HEK293T (cell line): ENCODE data around the gene HMCN2.

Source experiments
- CTCF ChIA-PET: fragments of 350-600 bp; formaldehyde crosslinking; extraction: SDS; loops from one replicate; lab custom pipeline; 2021; ENCODE audit warnings: antibody characterized with exemption, inconsistent platforms; lab: Yijun Ruan, JAX
- POLR2A ChIA-PET: fragments of 350-600 bp; formaldehyde crosslinking; extraction: SDS; loops from one replicate; lab custom pipeline; 2020; ENCODE audit warnings: antibody characterized with exemption, inconsistent platforms; lab: Yijun Ruan, JAX
- DNase-seq: peaks from one replicate; pipeline ENCODE4 v3.0.0; 2012; ENCODE audit warnings: mixed read lengths; ENCODE audit errors: extremely low spot score
- ARNT ChIP-seq: fragments of 450-650 bp; IDR thresholded peaks from 2 replicates; pipeline ENCODE4 v1.6.1; 2017; ENCODE audit warnings: mild to moderate bottlenecking
- BHLHE40 ChIP-seq: fragments of 450-650 bp; IDR thresholded peaks from 2 replicates; pipeline ENCODE4 v1.6.1; 2016; ENCODE audit warnings: mild to moderate bottlenecking, moderate library complexity, borderline replicate concordance
- CTBP1 ChIP-seq: fragments of 450-650 bp; IDR thresholded peaks from 2 replicates; pipeline ENCODE4 v1.6.1; 2016; ENCODE audit warnings: borderline replicate concordance
- ELF4 ChIP-seq: fragments of 450-650 bp; IDR thresholded peaks from 2 replicates; pipeline ENCODE4 v1.6.1; 2017; ENCODE audit warnings: antibody characterized with exemption
- FOXA1 ChIP-seq: fragments of 450-650 bp; IDR thresholded peaks from 2 replicates; pipeline ENCODE4 v1.6.1; 2016; ENCODE audit warnings: mild to moderate bottlenecking
- FOXK2 ChIP-seq: fragments of 450-650 bp; IDR thresholded peaks from 2 replicates; pipeline ENCODE4 v1.6.1; 2016; ENCODE audit warnings: mild to moderate bottlenecking
- FOXM1 ChIP-seq: fragments of 450-650 bp; IDR thresholded peaks from 2 replicates; pipeline ENCODE4 v1.6.1; 2017; ENCODE audit warnings: mild to moderate bottlenecking, borderline replicate concordance
- HDGF ChIP-seq: fragments of 450-650 bp; IDR thresholded peaks from 2 replicates; pipeline ENCODE4 v1.6.1; 2017; ENCODE audit warnings: antibody characterized with exemption, borderline replicate concordance
- L3MBTL2 ChIP-seq: fragments of 450-650 bp; conservative IDR thresholded peaks from 2 replicates; pipeline ENCODE4 v1.6.1; 2016; ENCODE audit warnings: mild to moderate bottlenecking
- LEF1 ChIP-seq: fragments of 450-650 bp; IDR thresholded peaks from 2 replicates; pipeline ENCODE4 v1.6.1; 2017; ENCODE audit warnings: mild to moderate bottlenecking, borderline replicate concordance
- NFRKB ChIP-seq: fragments of 450-650 bp; IDR thresholded peaks from 2 replicates; pipeline ENCODE4 v1.6.1; 2016; ENCODE audit warnings: mild to moderate bottlenecking, moderate library complexity
- SP1 ChIP-seq: fragments of 450-650 bp; IDR thresholded peaks from 2 replicates; pipeline ENCODE4 v1.6.1; 2017
- SUZ12 ChIP-seq: fragments of 450-650 bp; IDR thresholded peaks from 2 replicates; pipeline ENCODE4 v1.6.1; 2016; ENCODE audit warnings: mild to moderate bottlenecking
- TARDBP ChIP-seq: fragments of 450-650 bp; IDR thresholded peaks from 2 replicates; pipeline ENCODE4 v1.6.1; 2016
- ZNF384 ChIP-seq: fragments of 450-650 bp; IDR thresholded peaks from 2 replicates; pipeline ENCODE4 v1.6.1; 2016
- TF ChIP-seq, protein P1 (sequence below): fragments of 450-650 bp; IDR thresholded peaks from 2 replicates; pipeline ENCODE4 v1.6.1; 2016

Gene HMCN2

DNA sequence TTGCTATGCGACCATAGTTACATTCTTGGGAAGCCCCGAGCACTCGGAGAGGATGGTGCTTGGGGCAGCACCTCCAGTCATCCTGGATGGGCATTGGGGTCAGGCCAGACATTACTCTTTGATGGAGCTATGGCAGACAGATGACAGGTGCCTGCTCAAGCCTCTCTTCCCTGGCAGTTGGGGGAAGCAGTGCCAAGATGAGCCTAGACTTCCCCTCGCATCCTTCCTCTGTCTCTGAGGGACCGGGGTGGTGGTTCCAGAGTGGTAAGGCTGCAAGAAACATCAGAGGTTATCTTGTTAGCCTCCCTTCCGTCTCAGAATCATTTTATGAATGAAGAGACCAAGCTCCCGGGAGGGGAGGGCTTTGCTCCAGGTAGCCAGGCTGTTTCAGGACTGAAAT, 2.8 kb upstream of the HMCN2 start:
- no peak for DNase-seq
- TF ChIP-seq FOXA1 (no peak), FOXM1 (no peak), LEF1 (no peak), BHLHE40 (no peak)
- TF ChIP-seq, protein P1, sequence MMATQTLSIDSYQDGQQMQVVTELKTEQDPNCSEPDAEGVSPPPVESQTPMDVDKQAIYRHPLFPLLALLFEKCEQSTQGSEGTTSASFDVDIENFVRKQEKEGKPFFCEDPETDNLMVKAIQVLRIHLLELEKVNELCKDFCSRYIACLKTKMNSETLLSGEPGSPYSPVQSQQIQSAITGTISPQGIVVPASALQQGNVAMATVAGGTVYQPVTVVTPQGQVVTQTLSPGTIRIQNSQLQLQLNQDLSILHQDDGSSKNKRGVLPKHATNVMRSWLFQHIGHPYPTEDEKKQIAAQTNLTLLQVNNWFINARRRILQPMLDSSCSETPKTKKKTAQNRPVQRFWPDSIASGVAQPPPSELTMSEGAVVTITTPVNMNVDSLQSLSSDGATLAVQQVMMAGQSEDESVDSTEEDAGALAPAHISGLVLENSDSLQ: no peak
- POLR2A ChIA-PET: no interaction called here
- CTCF ChIA-PET: no interaction called here

DNA sequence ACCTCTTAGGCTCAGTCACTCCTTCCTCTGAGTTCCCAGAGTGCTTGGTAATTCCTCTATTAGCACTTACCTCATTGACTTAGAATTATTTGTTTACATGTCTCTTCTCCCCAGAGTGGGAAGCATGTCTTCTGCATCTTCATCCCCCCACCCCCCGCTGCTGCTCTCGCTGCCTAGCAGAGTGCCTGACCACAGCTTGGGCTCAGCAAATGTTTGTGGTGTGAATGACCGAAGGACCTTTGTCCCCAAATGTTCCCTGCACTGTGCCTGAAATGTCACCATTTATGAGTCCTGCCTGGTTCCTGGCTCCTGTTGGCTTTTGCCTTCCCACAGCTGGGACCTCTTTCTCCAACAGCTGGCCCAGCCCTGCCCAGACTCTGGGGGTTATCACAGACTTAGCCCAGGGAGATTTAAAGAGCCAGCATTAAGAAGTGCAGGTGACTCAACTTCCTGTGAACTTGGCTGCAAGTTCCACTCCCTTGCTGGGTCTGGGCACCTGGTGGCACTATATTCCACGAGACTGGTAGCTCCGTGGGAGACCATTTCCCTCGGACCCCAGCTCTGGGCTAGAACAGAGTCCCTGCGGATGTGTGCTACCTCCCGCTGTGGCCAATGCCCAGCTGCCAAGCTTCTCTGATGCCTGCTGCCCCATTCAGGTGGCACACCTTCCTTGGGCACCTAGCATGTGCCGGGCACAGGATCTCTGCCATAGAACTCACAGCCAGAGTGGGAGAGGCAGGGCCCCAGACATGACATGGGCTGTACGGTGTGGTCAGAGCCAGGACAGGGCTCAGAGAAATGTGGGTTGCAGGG, 1.8 kb upstream of the HMCN2 start:
- CTCF ChIA-PET: no interaction called here
- TF ChIP-seq HDGF (no peak), SUZ12 (no peak), NFRKB (no peak), LEF1 (no peak), FOXA1 (no peak), L3MBTL2 (no peak), CTBP1 (no peak), BHLHE40 (no peak), SP1 (no peak), ZNF384 (no peak), ARNT (no peak), TARDBP (no peak), ELF4 (no peak), FOXK2 (no peak), FOXM1 (no peak)
- TF ChIP-seq, protein P1: no peak
- POLR2A ChIA-PET: no interaction called here
- DNase-seq: no peak

DNA sequence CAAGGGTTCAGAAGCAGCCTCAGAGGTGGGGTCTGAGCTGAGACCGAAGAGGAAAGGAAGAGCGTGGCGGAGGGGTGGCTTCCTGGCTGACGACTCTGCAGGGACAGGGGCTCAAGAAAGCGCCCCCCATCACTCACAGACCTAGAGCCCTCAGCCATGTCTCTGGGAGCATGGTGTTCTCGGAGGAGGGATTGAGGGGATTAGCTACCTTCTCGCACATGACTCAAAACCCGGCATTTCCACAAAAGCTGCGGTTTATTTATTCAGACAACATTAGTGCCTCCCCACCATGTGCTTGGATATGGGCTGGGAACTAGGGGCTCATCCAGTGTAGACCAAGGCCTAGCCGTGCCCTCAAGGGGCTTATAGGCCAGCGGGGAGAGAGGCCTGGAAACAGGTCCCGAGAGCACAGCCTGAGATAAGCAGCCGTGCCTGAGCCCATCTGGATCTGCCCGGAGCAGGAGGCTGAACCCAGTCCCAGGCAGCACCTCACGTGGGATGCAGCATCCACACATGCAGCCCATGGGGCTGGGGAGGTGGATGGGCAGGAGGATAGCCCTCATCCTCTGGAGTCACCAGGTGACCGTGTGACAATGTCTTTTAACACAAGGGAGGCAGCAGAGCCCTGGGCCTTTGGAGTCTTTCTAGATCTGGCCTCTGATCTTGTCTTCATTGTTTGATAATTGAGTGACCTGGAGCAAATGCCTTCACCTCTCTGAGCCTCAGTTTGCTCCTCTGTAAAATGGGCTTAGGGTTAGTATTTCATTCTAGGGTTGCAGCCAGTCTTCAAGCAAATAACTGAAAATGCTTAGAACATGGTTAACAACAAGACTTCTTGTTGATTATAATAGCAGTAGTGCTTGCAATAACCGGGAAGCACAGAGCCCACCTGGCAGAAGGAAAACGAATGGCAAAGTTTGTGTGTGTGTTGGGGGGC, 878 bp upstream of the HMCN2 start:
- no peak for DNase-seq
- ChIA-PET CTCF (no interaction called here), POLR2A (interaction anchor here (0.6 kb wide), 1 partner anchor 379 kb away, joined by 3 read pairs; no protein-coding TSS in a partner anchor)

DNA sequence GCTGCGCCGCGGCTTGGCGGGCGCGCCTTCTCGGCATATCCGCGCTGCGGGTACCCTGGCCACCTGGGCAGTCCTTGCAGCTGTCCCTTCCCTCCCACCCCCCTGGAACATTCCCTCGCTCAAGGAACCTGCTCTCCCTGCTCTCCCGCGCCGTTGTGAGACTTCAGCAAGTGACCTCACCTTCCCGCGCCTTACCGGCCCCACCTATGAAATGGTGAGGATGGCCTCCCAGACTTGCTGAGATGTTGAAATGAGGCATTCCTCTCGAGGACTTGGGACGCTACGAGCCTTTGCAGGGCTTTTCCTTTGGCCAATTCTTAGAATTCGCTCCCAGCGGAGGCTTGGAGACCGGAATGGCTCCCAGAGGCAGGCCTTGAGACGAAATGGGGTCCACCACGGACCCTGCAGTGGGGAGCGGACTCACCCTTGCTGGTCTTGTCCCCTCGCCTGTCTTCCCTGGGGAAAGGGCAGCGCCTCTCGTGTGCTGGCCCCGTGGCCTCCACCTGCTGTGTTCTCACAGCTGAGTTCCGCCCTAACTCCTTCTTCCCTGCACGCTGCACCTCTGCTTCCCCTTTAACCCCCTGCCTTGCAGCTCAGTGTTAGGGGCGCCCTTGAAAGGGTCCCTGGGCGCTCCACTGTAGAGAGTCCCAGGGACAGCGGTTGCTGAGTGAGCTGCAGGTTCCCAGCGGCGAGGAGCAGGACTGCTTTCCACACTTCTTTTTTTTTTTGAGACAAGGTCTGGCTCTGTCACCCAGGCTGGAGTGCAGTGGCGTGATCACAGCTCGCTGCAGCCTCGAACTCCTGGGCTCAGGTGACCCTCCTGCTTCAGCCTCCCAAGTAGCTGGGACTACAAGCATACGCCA, 907 bp downstream of the HMCN2 start:
- ChIA-PET POLR2A (no interaction called here), CTCF (no interaction called here)
- TF ChIP-seq FOXK2 (no peak), L3MBTL2 (no peak), ELF4 (no peak), SUZ12 (no peak), ZNF384 (no peak), TARDBP (no peak), HDGF (no peak), FOXM1 (no peak), ARNT (no peak), NFRKB (no peak), FOXA1 (no peak), LEF1 (no peak), SP1 (no peak), CTBP1 (no peak), BHLHE40 (no peak)
- TF ChIP-seq, protein P1: no peak
- no peak for DNase-seq

More for the DNA sequence above, 878 bp upstream of the HMCN2 start:
- TF ChIP-seq L3MBTL2 (no peak), ARNT (no peak), FOXK2 (no peak), TARDBP (no peak), FOXM1 (no peak), ELF4 (no peak), BHLHE40 (no peak), NFRKB (no peak), FOXA1 (no peak), SUZ12 (no peak), HDGF (no peak), LEF1 (no peak), ZNF384 (no peak), CTBP1 (no peak), SP1 (no peak)
- TF ChIP-seq, protein P1: no peak
